Calu3 (cell line): Measurements from ENCODE around the gene TTC23. TPM values are rescaled to one million over a fixed set of nuclear protein-coding genes. Genes with fewer than 3 reads are reported as not detected.

Experiments
- BruUV-seq: library from RNA; stranded (reverse); fragments of 400-500 nt; replicated peaks from 2 replicates; lab custom pipeline; 2021; lab: Mats Ljungman, UMichigan
- CTCF ChIA-PET: fragments of 300-600 bp; sonication (Branson Sonifier 250); formaldehyde crosslinking; loops from one replicate; lab custom pipeline; 2022; ENCODE audit warnings: antibody characterized with exemption; lab: Charles Lee
- DNase-seq: peaks from one replicate; pipeline ENCODE4 v3.0.0; 2022
- H3K27ac Mint-ChIP-seq: one replicate; pipeline ENCODE4 v1.8.0; 2022; ENCODE audit warnings: mixed read lengths; ENCODE audit not compliant: unreplicated experiment
- H3K27me3 Mint-ChIP-seq: one replicate; pipeline ENCODE4 v1.8.0; 2022; ENCODE audit warnings: mixed read lengths; ENCODE audit not compliant: unreplicated experiment
- H3K36me3 Mint-ChIP-seq: one replicate; pipeline ENCODE4 v1.8.0; 2022; ENCODE audit warnings: mild to moderate bottlenecking, moderate library complexity, mixed read lengths; ENCODE audit not compliant: insufficient read depth, unreplicated experiment
- H3K4me1 Mint-ChIP-seq: one replicate; pipeline ENCODE4 v1.8.0; 2022; ENCODE audit warnings: mild to moderate bottlenecking, low read depth, mixed read lengths; ENCODE audit not compliant: unreplicated experiment
- H3K4me3 Mint-ChIP-seq: one replicate; pipeline ENCODE4 v1.8.0; 2022; ENCODE audit warnings: mild to moderate bottlenecking, low read depth, moderate library complexity, mixed read lengths; ENCODE audit not compliant: unreplicated experiment
- H3K9me3 Mint-ChIP-seq: one replicate; pipeline ENCODE4 v1.8.0; 2022; ENCODE audit warnings: low read depth, mixed read lengths; ENCODE audit not compliant: unreplicated experiment
- CTCF ChIP-seq: fragments of 200-600 bp; IDR thresholded peaks from one replicate; pipeline ENCODE4 v1.8.0; 2022; ENCODE audit warnings: antibody characterized with exemption; ENCODE audit not compliant: unreplicated experiment
- intact Hi-C: fragments of 100-400 bp; cut with micrococcal nuclease; formaldehyde crosslinking; loops from one replicate; pipeline ENCODE4 v1.10.0; 2022; ENCODE audit not compliant: unreplicated experiment
- total RNA-seq: library from RNA; stranded (reverse); gene quantifications from 2 replicates; pipeline ENCODE4 v1.2.3, GENCODE V29; 2022

TTC23 gene
- total RNA-seq, 1 experiment from 2014 or later = 18.9 TPM

GRCh38 chr15:99153026-99153535, 96.3 kb downstream of the TTC23 start:
- Mint-ChIP-seq H3K4me3 (no peak overlapping the region), H3K27me3 (no peaks in the 10 kb centered on the region), H3K27ac (no peak overlapping the region), H3K9me3 (no peaks in the 10 kb centered on the region), H3K36me3 (no peaks in the 10 kb centered on the region), H3K4me1 (no peaks in the 10 kb centered on the region)
- intact Hi-C loops = no loop called here
- no TSS peak for BruUV-seq
- no peak for TF ChIP-seq CTCF
- DNase-seq = no peak
- CTCF ChIA-PET = no interaction called here

GRCh38 chr15:99151156-99151555, 98.2 kb downstream of the TTC23 start:
- Mint-ChIP-seq H3K36me3 (peaks cover 5% of the 10 kb centered on the region), H3K9me3 (no peaks in the 10 kb centered on the region), H3K27me3 (no peaks in the 10 kb centered on the region), H3K4me1 (no peaks in the 10 kb centered on the region), H3K27ac (no peak overlapping the region), H3K4me3 (no peak overlapping the region)
- BruUV-seq = no TSS peak
- TF ChIP-seq CTCF = no peak
- CTCF ChIA-PET = no interaction called here
- intact Hi-C loops = no loop called here
- DNase-seq = no peak

GRCh38 chr15:99149366-99149765, 100.0 kb downstream of the TTC23 start:
- BruUV-seq = no TSS peak
- H3K9me3 Mint-ChIP-seq = no peaks in the 10 kb centered on the region
- H3K4me1 Mint-ChIP-seq = no peaks in the 10 kb centered on the region
- no peak for DNase-seq
- no peaks in the 10 kb centered on the region for H3K27me3 Mint-ChIP-seq
- no peak overlapping the region for H3K4me3 Mint-ChIP-seq
- CTCF ChIA-PET = no interaction called here
- TF ChIP-seq CTCF = no peak
- intact Hi-C loops = no loop called here
- no peak overlapping the region for H3K27ac Mint-ChIP-seq
- peaks cover 5% of the 10 kb centered on the region for H3K36me3 Mint-ChIP-seq

GRCh38 chr15:99148851-99149276, 100.5 kb downstream of the TTC23 start:
- H3K27me3 Mint-ChIP-seq = no peaks in the 10 kb centered on the region
- H3K27ac Mint-ChIP-seq = no peak overlapping the region
- DNase-seq = no peak
- H3K4me1 Mint-ChIP-seq = no peaks in the 10 kb centered on the region
- H3K9me3 Mint-ChIP-seq = no peaks in the 10 kb centered on the region
- peaks cover 5% of the 10 kb centered on the region for H3K36me3 Mint-ChIP-seq
- H3K4me3 Mint-ChIP-seq = no peak overlapping the region
- no peak for TF ChIP-seq CTCF
- CTCF ChIA-PET = no interaction called here
- intact Hi-C loops = no loop called here
- BruUV-seq = no TSS peak
